T-helper 22 cell (primary cell): Measurements from ENCODE around the gene SLC39A10.
"Not testable (repeated sequence)": the region's sequence is repeated elsewhere in the genome, so short reads cannot be mapped to it uniquely, and the experiment has no call there.

Experiments used
- DNase-seq: peaks from one replicate; pipeline ENCODE4 v3.0.0-alpha.2; 2020; ENCODE audit warnings: low read depth

SLC39A10 gene

GRCh38 chr2:195674491-195675221 lies 17.6 kb downstream of the SLC39A10 start:
- DNase-seq: no peak

- no peak for DNase-seq
Measured at GRCh38 chr2:195675783-195676427, 18.9 kb downstream of the SLC39A10 start.

- DNase-seq: no peak
Measured at GRCh38 chr2:195677290-195677689, 20.3 kb downstream of the SLC39A10 start.

GRCh38 chr2:195677884-195678283 lies 20.9 kb downstream of the SLC39A10 start:
- DNase-seq: no peak

GRCh38 chr2:195682077-195682476 lies 25.1 kb downstream of the SLC39A10 start:
- no peak for DNase-seq

- no peak for DNase-seq
Measured at GRCh38 chr2:195683174-195683573, 26.1 kb downstream of the SLC39A10 start.

- no peak for DNase-seq
Measured at GRCh38 chr2:195686564-195686963, 29.5 kb downstream of the SLC39A10 start.

GRCh38 chr2:195687320-195688086 lies 30.5 kb downstream of the SLC39A10 start:
- DNase-seq: no peak

GRCh38 chr2:195692531-195692930 lies 35.5 kb downstream of the SLC39A10 start:
- DNase-seq: not testable (repeated sequence)

GRCh38 chr2:195694553-195694952 lies 37.5 kb downstream of the SLC39A10 start:
- DNase-seq: no peak

- no peak for DNase-seq
Measured at GRCh38 chr2:195695002-195695631, 38.1 kb downstream of the SLC39A10 start.

GRCh38 chr2:195696012-195696411 lies 39.0 kb downstream of the SLC39A10 start:
- no peak for DNase-seq

GRCh38 chr2:195697681-195698220 lies 40.7 kb downstream of the SLC39A10 start:
- DNase-seq: no peak

- DNase-seq: no peak
Measured at GRCh38 chr2:195700480-195700879, 43.5 kb downstream of the SLC39A10 start.

GRCh38 chr2:195706161-195706900 lies 49.3 kb downstream of the SLC39A10 start:
- DNase-seq: no peak

GRCh38 chr2:195709901-195710806 lies 53.1 kb downstream of the SLC39A10 start:
- no peak for DNase-seq

GRCh38 chr2:195711478-195711877 lies 54.5 kb downstream of the SLC39A10 start:
- DNase-seq: no peak

- no peak for DNase-seq
Measured at GRCh38 chr2:195716466-195716865, 59.4 kb downstream of the SLC39A10 start.

- DNase-seq: no peak
Measured at GRCh38 chr2:195721042-195721441, 64.0 kb downstream of the SLC39A10 start.

GRCh38 chr2:195722075-195722474 lies 65.0 kb downstream of the SLC39A10 start:
- no peak for DNase-seq
